Stimulated activated CD8-positive, alpha-beta memory T cell treated with anti-CD3 and anti-CD28 coated beads, Interleukin-15, amount 100 ng/mL, for 4 hours (primary cell): ENCODE results near the gene LRP5.
"Not testable (repeated sequence)": the region's sequence is repeated elsewhere in the genome, so short reads cannot be mapped to it uniquely, and the experiment has no call there.

Experiments used
- DNase-seq, 2 donors: peaks; one replicate each; pipeline ENCODE4 v3.0.0-alpha.2; 2020; ENCODE audit warnings: low read depth in 2 of 2

LRP5 gene

DNA sequence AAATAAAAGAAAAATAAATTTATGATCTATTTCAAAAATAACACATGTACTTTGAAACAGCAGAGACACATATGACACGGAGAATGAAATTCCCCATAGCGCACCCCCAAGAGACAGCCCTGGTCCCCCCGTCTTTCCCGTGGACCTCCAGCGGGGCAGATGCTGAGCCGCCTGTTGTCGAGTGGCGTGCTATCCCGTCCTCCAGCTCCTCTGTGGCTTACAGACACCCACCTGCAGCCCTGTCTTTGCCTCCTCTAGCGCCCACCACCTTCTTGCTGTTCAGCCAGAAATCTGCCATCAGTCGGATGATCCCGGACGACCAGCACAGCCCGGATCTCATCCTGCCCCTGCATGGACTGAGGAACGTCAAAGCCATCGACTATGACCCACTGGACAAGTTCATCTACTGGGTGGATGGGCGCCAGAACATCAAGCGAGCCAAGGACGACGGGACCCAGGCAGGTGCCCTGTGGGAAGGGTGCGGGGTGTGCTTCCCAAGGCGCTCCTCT is 103.7 kb downstream of the LRP5 start:
- no peak for DNase-seq

DNA sequence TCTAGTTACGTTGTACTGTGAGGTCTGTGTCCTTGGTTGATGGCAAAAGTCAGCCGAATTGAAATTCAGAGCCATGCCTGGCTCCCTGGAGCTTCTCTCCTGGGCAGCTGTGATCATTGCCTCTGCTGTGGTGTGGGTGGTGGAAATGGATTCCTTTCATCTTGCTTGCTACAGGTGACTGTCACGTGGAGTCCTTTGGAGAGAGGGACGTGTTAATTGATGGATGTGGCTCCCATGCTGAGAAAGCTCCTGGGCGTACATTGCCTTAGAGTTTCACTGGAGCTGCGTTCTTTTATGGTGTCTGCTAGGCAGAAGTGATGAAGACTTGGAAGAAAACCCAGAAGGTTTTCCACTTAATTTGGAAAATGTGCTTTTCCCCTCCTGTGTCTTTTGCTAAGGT is 106.3 kb downstream of the LRP5 start:
- DNase-seq = no peak

DNA sequence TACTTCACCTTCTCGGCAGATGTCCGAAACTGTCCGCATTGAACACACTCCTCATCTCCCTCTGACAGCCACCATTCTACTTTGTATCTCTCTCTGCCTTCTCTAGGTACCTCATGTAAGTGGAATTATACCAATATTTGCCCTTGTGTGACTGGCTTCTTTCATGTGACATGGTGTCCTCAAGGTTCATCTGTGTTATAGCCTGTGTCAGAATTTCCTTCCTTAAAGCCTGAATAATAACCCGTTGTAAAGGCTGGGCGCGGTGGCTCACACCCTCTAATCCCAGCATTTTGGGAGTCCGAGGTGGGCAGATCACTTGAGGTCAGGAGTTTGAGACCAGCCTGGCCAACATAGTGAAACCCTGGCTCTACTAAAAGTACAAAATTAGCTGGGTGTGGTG is 107.8 kb downstream of the LRP5 start:
- no peak for DNase-seq

DNA sequence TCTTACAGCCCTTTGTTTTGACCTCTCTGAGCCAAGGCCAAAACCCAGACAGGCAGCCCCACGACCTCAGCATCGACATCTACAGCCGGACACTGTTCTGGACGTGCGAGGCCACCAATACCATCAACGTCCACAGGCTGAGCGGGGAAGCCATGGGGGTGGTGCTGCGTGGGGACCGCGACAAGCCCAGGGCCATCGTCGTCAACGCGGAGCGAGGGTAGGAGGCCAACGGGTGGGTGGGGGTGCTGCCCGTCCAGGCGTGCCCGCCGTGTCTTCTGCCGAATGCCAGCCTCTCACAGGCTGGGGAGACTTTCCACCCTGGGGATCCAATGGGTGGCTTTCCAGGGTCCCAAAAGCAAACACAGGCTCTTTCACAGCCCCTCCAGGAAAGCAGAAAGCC is 111.1 kb downstream of the LRP5 start:
- no peak for DNase-seq

DNA sequence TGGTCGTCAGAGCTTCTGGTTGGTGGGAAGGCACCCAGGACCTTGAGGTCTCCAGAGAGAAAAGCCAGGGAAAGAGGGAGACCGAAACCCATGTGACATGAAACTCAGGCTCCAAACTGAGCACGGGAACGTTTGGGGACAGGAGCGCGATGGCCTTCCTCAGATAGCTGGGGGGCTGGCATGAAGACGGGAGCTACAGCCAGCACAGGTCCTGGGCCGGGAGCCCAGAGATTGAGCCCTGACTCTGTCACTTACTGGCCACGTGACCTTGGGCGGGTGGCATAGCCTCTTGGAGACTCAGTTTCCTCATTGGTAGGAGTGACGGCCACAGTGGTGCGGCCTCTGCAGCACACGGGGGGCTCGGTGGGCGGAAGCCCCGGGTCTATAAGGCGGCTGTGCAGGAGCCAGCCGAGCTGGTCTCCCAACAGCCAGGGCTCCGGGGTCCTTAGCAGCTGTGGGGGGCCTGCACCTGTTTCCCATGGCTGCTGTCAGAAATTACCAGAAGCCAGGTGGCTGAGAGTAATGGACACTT is 111.8 kb downstream of the LRP5 start:
- DNase-seq = no peak

DNA sequence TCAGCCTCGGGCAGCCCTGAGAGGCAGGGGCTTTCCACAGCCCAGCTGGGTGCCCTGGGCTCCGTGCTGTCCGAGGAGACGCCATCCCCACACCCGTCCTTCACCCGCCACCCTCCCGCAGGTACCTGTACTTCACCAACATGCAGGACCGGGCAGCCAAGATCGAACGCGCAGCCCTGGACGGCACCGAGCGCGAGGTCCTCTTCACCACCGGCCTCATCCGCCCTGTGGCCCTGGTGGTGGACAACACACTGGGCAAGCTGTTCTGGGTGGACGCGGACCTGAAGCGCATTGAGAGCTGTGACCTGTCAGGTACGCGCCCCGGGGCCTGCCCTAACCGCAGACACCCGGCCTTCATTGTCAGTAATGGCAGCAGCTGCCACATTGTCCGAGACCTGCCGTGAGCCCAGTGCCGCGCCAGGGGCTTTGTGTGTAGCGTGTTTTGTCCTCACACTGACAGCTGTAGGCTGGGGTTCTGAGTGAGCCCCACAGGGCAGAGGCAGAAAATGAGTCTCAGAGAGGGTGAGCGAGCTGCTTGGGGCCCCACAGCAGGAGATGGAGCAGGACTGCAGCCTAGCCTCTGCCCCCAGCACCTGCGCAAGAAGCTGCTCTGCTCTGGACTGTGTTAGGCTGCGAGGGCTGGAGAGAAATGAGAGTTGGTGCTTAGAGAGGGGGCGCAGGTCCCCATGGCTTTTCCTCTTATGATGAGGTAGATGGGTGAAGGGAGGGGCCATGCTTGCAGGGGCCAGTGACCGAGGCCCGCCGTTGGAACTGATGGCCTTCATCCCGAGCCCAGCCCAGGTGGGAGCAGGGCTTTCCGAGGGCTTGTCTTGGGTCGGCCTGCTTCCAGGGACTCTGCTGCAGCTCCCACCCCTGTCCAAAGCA is 112.8 kb downstream of the LRP5 start:
- DNase-seq = no peak

DNA sequence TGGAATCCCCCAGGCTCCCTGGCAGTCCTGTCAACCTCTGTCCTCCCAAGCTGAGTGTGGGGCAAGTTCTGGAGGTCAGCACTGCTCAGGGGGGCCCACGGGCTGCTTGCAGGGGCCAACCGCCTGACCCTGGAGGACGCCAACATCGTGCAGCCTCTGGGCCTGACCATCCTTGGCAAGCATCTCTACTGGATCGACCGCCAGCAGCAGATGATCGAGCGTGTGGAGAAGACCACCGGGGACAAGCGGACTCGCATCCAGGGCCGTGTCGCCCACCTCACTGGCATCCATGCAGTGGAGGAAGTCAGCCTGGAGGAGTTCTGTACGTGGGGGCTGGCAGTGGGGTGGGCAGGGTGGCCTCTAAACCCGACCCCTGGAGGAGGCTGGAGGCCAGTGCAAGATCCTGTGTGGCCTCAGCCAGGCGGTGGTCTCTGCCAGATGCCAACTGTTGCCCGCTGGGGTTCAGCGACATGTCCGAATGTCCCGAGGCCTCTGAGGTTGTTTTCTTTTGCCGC is 113.5 kb downstream of the LRP5 start:
- no peak for DNase-seq

DNA sequence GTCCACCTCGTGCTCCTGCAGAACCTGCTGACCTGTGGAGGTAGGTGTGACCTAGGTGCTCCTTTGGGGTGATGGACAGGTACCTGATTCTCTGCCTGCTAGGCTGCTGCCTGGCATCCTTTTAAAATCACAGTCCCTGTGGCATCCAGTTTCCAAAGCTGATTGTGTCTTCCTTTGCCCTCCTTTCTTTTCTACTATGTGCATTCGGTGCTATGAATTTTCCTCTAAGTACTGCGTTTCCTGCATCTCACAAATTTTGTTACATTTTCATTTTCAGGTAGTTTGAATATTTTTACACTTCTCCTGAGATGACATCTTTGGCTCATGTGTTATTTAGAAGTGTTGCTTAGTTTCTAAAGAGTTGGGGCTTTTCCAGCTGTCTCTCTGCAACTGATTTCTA is 117.3 kb downstream of the LRP5 start:
- no peak for DNase-seq

DNA sequence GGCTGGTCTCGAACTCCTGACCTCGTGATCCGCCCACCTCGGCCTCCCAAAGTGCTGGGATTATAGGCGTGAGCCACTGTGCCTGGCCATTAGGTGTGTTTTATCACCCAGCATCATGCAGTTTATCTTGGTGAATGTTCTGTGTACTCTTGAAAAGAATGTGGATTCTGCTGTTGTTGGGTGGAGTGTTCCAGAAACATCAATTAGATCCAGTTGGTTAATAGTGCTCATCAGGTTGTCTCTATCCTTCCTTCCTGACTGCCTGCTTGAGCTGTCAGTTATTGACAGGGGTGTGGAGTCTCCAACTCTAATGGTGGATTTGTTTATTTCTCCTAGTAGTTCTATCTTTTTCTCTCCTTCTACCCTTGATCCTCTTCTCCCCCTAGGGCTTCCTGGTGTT is 118.0 kb downstream of the LRP5 start:
- DNase-seq = no peak

DNA sequence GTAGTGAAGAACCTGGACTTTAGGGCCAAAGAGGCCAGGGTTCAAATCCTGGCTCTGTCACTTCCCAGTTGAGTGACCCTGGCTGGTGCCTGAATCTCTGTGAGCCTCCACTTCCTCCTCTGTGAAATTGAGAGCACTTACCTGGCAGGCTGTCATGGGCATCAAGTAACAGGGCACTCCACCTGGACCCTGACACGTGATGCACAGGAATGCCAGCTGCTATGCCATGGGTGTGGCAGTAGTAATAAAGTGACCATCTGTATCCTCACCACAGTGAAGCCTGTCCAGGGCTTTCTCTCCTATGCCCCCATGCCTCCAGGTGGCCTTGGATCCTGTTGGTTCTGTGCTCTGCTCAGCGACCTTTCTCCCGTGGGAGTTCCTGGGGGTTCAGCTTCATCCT is 118.4 kb downstream of the LRP5 start:
- DNase-seq = no peak

DNA sequence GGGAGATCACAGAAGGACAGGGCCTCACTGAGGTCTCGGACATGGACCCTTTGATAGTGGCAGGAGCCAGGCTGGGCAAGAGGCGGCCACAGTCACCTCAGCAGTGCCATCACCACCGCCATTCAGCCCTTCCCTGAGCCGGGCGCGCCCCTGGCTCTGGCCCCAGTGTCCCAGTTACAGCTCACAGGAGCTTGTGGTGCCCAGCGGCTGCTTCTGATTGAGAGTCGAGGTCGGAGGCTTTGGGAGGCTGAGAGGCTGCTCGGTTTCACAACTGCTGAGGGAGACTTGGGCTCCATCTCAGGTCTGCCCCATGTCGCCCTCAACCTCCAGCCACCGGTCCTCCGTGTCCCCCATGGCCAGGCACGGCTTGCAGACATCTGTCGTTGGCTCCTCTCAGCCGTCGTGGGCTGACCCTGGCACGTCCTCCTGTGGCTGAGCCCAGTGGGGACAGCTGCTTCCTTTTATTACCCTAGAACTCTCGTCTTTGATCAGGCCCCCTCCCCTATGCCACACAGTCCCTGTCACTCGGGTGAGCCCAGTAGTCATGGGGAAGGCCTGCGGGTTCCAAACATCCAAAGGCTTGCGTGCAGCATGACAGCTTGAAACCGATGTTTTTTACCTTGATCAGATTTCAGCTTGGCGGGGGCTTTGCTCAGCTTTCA is 119.7 kb downstream of the LRP5 start:
- no peak for DNase-seq

DNA sequence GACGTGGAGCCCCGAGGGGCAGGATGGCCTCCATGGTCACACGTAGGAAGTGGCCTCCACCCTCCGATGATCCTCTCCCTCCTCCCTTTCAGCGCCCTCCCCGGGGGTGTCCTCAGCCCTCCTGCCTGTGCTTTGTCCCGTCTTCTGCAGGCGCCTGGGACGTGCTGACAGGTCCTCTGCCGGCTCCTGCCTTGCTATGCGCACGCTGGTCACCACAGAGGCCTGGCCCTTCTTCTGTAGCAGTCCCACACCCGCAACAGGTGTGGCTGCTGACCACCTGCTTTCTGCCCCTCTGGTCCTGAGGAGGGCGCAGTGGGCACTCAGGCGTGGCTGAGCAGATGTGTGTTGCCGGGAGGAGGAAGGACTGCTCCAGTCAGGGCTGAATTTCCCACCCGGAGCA is 120.5 kb downstream of the LRP5 start:
- no peak for DNase-seq

DNA sequence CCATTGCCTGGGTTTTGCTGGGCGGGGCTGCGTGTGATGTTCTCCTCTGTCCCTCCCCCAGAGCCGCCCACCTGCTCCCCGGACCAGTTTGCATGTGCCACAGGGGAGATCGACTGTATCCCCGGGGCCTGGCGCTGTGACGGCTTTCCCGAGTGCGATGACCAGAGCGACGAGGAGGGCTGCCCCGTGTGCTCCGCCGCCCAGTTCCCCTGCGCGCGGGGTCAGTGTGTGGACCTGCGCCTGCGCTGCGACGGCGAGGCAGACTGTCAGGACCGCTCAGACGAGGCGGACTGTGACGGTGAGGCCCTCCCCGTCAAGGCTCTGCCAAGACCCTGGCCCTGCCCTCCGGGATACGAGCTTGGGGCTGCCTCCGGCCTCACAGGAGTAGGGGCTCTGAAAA is 121.2 kb downstream of the LRP5 start:
- DNase-seq = no peak

DNA sequence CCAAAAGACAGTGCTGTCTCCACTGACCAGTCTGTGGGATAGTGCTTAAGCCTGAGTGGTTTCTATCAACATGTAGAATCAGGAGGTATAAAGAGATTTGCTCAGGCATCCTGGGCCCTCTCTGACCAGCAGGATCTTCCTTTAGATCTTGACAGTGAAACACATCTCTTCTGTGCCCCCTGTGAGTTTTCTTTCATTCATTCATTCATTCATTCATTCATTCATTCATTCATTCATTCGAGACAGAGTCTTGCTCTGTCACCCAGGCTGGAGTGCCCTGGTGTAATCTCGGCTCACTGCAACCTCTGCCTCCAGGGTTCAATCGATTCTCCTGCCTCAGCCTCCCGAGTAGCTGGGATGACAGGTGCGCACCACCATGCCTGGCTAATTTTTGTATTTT is 121.8 kb downstream of the LRP5 start:
- DNase-seq = not testable (repeated sequence)

DNA sequence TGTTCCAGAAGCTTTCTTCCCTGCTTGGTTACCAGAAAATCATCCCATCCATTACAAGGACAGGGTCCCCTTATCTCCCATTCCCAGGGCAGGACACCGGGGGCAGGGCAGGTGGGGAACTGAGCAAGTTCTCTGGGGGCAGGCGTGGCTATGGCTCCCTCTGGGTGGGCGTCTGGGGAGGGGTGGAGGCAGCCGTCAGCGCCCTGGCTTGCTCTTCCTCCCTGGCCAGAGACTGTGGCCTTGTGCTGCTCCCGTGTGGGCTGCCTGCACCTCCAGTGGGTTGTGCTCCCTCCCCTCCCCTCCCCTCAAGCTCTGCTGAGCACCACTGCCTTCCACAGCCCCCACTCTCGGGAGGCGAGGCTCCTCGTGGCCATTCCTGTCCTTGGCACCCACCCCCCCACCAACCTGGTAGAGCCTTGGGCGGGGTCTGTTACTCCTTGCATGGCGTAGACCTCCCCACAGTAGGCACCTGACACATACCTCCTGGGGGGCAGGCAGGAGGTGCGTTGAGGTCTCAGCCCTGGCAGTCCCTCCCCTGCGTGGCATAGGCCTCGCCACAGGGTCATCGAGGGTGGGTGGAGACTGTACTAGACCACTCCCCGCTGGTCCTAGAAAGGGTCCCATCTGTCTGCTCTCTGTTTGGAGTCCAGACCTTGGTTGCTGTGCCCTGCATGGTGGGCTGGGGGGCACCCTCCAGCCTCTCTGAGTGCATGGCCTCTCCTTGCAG is 123.9 kb downstream of the LRP5 start:
- DNase-seq = no peak

DNA sequence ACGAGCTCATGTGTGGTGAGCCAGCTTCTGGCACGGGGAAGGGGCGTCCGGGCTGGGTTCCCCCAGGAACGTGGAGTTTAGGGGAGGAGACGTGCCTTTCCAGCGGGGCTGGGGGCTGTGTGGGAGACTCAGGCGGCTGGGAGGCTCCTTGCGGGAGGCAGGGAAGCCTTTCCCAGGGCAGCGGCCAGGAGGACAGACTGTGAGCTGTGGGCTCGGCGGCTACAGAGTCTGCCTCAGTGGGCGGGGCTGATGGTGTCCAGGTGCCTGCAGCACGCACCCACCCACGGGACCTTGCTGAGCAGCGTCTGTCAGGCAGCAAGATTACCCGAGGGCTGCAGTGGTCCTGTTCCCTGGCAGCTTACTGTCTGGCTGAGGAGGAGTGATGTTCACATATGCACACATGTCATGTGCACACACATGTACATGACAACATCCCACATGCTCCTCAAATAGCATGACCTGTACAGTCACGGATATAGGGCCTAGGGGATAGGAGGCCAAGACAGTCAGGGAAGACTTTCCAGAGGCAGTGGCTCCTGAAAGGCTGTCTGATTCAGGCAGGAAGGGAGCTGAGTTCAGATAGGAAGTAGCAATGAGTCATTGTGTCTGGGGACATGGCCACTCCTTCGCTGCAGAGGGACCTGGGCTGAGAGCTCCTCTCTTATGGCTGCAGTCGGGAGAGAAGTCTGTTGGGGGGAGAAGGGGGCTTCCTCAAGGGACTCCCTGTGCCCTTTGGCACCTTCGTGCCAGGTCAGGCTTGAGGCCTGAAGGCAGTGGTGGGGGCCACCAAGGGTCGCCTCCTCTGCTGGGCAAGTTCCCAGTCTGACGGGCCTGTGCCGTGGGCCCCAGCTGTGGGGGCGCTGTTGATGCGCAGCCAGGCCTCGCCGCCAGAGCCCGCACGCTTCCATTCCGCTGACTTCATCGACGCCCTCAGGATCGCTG is 124.9 kb downstream of the LRP5 start:
- no peak for DNase-seq

DNA sequence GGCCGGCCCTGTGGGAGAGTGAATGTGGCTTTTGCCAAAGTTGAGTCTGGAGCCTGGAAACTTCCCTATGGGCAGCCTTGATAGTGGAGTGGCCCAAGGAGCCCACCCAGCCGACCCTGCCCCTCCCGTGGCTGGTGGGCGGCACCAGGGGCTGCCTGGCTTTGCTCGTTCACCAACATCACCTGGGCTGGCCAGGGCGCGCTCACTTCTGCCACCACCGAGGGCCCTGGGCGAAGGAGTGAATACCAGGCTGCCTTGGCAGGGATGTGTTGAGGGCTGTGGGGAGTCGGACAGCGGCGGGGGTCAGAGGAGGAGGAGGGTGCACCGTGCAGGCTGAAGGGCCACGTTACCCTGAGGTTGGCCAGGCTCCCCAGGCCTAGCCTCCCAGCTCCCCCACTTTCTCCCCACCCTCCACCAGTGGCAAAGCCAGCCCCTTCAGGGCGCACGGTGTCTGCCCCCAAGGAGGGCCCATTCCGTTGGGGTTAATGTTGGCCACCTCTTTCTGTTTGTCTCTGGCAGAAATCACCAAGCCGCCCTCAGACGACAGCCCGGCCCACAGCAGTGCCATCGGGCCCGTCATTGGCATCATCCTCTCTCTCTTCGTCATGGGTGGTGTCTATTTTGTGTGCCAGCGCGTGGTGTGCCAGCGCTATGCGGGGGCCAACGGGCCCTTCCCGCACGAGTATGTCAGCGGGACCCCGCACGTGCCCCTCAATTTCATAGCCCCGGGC is 125.7 kb downstream of the LRP5 start:
- no peak for DNase-seq

DNA sequence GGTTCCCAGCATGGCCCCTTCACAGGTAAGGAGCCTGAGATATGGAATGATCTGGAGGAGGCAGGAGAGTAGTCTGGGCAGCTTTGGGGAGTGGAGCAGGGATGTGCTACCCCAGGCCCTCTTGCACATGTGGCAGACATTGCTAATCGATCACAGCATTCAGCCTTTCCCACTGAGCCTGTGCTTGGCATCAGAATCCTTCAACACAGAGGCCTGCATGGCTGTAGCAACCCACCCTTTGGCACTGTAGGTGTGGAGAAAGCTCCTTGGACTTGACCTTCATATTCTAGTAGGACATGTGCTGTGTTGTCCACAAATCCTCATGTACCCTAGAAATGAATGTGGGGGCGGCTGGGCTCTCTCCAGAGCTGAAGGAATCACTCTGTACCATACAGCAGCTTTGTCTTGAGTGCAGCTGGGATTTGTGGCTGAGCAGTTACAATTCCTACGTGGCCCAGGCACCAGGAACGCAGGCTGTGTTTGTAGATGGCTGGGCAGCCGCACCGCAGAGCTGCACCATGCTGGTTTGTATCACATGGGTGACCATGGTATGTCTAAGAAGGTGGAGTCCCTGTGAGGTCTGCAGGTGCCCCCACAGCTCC is 126.4 kb downstream of the LRP5 start:
- no peak for DNase-seq

DNA sequence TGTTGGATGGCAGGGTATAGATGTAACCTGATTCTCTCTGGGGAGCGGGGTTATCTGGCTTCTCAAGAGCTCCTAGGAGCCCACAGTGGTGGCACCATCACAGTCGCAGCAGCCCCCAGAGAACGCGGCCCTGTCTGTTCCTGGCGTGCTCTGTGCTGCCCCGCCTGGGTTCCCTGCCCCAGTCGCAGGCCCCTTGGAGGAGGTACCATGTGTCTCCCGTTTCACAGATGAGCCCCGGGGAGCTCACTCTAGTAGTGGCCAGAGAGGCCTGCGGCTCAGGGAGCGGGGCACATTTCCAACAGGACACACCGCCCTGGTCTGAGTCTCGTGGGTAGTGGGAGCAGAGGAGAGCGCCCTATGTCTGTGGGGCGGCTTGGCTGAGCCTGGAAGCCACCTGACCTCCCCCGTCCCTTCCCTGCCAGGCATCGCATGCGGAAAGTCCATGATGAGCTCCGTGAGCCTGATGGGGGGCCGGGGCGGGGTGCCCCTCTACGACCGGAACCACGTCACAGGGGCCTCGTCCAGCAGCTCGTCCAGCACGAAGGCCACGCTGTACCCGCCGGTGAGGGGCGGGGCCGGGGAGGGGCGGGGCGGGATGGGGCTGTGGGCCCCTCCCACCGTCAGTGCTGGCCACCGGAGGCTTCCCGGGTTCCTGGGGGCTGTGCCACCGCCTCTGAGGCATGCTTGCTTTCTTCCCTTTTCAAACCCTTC is 127.1 kb downstream of the LRP5 start:
- DNase-seq = no peak
